H1 (cell line): ENCODE measurements around the gene CTNNA3.

Experiments used
- CHD2 ChIP-seq: IDR thresholded peaks from 2 replicates; pipeline ENCODE4 v1.6.1; 2012; ENCODE audit warnings: low read length, improper control_type of control experiment
- CREB1 ChIP-seq: IDR thresholded peaks from 2 replicates; pipeline ENCODE4 v1.6.1; 2012; ENCODE audit warnings: inconsistent platforms
- EP300 ChIP-seq, 2 experiments: IDR thresholded peaks; 1 replicate in 1 of 2; 2 replicates in 1 of 2; pipeline ENCODE4 v1.6.1; 2011 to 2012; ENCODE audit warnings: low read depth in 2 of 2, low read length in 2 of 2, mild to moderate bottlenecking in 2 of 2, borderline replicate concordance in 1 of 2, inconsistent platforms in 1 of 2, moderate library complexity in 1 of 2
- EZH2 ChIP-seq: fragments of 200-600 bp; sonication (generic); IDR thresholded peaks from 2 replicates; pipeline ENCODE4 v1.7.1; 2012; ENCODE audit warnings: low read depth, mild to moderate bottlenecking, moderate library complexity, low read length, inconsistent platforms; ENCODE audit not compliant: severe bottlenecking
- GABPA ChIP-seq: IDR thresholded peaks from 2 replicates; pipeline ENCODE4 v1.6.1; 2011; ENCODE audit warnings: mild to moderate bottlenecking, low read length, moderate library complexity, borderline replicate concordance; ENCODE audit not compliant: insufficient read depth
- POLR2AphosphoS5 ChIP-seq: IDR thresholded peaks from 2 replicates; pipeline ENCODE4 v1.6.1; 2011; ENCODE audit warnings: low read depth, low read length
- RFX5 ChIP-seq: IDR thresholded peaks from 2 replicates; pipeline ENCODE4 v1.6.1; 2011; ENCODE audit warnings: low read depth, low read length, improper control_type of control experiment, borderline replicate concordance
- TBP ChIP-seq: IDR thresholded peaks from 2 replicates; pipeline ENCODE4 v1.6.1; 2011; ENCODE audit warnings: low read depth, low read length, improper control_type of control experiment
- YY1 ChIP-seq: IDR thresholded peaks from 2 replicates; pipeline ENCODE4 v1.6.1; 2011; ENCODE audit warnings: low read depth, mild to moderate bottlenecking, low read length
- TF ChIP-seq, protein P1 (sequence below): IDR thresholded peaks from 2 replicates; pipeline ENCODE4 v1.6.1; 2011; ENCODE audit warnings: low read length, improper control_type of control experiment
- TF ChIP-seq, protein P2 (sequence below), 3 experiments: IDR thresholded peaks; 1 replicate in 2 of 3; 2 replicates in 1 of 3; pipeline versions ENCODE4 v1.5.1 to v1.6.1; 2011; ENCODE audit warnings: low read length in 3 of 3, mild to moderate bottlenecking in 3 of 3, inconsistent platforms in 2 of 3, low read depth in 1 of 3, moderate library complexity in 1 of 3; ENCODE audit not compliant: insufficient read depth in 1 of 3; ENCODE audit errors: control extremely low read depth in 1 of 3

- TF ChIP-seq, protein P1, sequence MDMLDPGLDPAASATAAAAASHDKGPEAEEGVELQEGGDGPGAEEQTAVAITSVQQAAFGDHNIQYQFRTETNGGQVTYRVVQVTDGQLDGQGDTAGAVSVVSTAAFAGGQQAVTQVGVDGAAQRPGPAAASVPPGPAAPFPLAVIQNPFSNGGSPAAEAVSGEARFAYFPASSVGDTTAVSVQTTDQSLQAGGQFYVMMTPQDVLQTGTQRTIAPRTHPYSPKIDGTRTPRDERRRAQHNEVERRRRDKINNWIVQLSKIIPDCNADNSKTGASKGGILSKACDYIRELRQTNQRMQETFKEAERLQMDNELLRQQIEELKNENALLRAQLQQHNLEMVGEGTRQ: no peak
- TF ChIP-seq, protein P2, sequence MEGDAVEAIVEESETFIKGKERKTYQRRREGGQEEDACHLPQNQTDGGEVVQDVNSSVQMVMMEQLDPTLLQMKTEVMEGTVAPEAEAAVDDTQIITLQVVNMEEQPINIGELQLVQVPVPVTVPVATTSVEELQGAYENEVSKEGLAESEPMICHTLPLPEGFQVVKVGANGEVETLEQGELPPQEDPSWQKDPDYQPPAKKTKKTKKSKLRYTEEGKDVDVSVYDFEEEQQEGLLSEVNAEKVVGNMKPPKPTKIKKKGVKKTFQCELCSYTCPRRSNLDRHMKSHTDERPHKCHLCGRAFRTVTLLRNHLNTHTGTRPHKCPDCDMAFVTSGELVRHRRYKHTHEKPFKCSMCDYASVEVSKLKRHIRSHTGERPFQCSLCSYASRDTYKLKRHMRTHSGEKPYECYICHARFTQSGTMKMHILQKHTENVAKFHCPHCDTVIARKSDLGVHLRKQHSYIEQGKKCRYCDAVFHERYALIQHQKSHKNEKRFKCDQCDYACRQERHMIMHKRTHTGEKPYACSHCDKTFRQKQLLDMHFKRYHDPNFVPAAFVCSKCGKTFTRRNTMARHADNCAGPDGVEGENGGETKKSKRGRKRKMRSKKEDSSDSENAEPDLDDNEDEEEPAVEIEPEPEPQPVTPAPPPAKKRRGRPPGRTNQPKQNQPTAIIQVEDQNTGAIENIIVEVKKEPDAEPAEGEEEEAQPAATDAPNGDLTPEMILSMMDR (IDR thresholded peaks at IDR 0.05; ENCODE audit: control extremely low read depth in 1 of 3, insufficient read depth in 1 of 3, low read depth in 1 of 3, low read length in 3 of 3): no peak
- no peak for TF ChIP-seq CHD2
- TF ChIP-seq POLR2AphosphoS5: no peak
- TF ChIP-seq RFX5: no peak
- no peak for TF ChIP-seq YY1
- TF ChIP-seq TBP: no peak
- TF ChIP-seq EP300 (IDR thresholded peaks at IDR 0.05; ENCODE audit: borderline replicate concordance in 1 of 2, low read depth in 2 of 2, low read length in 2 of 2): no peak
- TF ChIP-seq EZH2: no peak
- TF ChIP-seq GABPA: no peak
- TF ChIP-seq CREB1: no peak
Observed at GRCh38 chr10:67259319-67259929, 436.6 kb downstream of the CTNNA3 start.
